Liver (tissue), 3 donors: ENCODE measurements around the gene ZNF708.
"Not testable (repeated sequence)": the region's sequence is repeated elsewhere in the genome, so short reads cannot be mapped to it uniquely, and the experiment has no call there.

Experiments
- EGR1 ChIP-seq, 2 donors: IDR thresholded peaks; 2 replicates each; pipeline ENCODE4 v1.6.1; 2016 to 2018; ENCODE audit warnings: antibody characterized with exemption in 2 of 2, low read depth in 2 of 2
- GABPA ChIP-seq, 2 donors: IDR thresholded peaks in 1 of 2; conservative IDR thresholded peaks in 1 of 2; 2 replicates each; pipeline ENCODE4 v1.6.1; 2016; ENCODE audit warnings: antibody characterized with exemption in 2 of 2, mild to moderate bottlenecking in 1 of 2, moderate library complexity in 1 of 2
- HNF4G ChIP-seq: IDR thresholded peaks from 2 replicates; pipeline ENCODE4 v1.6.1; 2016; ENCODE audit warnings: antibody characterized with exemption
- RAD21 ChIP-seq, 2 donors: IDR thresholded peaks; 2 replicates each; pipeline ENCODE4 v1.6.1; 2016; ENCODE audit warnings: antibody characterized with exemption in 2 of 2, mild to moderate bottlenecking in 2 of 2
- TAF1 ChIP-seq: conservative IDR thresholded peaks from 2 replicates; pipeline ENCODE4 v1.6.1; 2016; ENCODE audit warnings: antibody characterized with exemption, mild to moderate bottlenecking
- YY1 ChIP-seq: IDR thresholded peaks from 2 replicates; pipeline ENCODE4 v1.6.1; 2016; ENCODE audit warnings: antibody characterized with exemption, mild to moderate bottlenecking
- TF ChIP-seq, protein P1 (sequence below): fragments of 150-350 bp; IDR thresholded peaks from 2 replicates; pipeline ENCODE4 v1.5.1; 2017; ENCODE audit warnings: improper control_type of control experiment, low read depth, low read length; ENCODE audit not compliant: missing input control
- TF ChIP-seq, protein P2 (sequence below): IDR thresholded peaks from 2 replicates; pipeline ENCODE4 v1.6.1; 2016; ENCODE audit warnings: antibody characterized with exemption
- TF ChIP-seq, protein P3 (sequence below): IDR thresholded peaks from 2 replicates; pipeline ENCODE4 v1.6.1; 2016; ENCODE audit warnings: antibody characterized with exemption, mild to moderate bottlenecking
- TF ChIP-seq, protein P4 (sequence below): IDR thresholded peaks from 2 replicates; pipeline ENCODE4 v1.6.1; 2016; ENCODE audit warnings: antibody characterized with exemption
- TF ChIP-seq, protein P5 (sequence below): IDR thresholded peaks from 2 replicates; pipeline ENCODE4 v1.6.1; 2016; ENCODE audit warnings: antibody characterized with exemption
- donor health status: healthy.
- donor health status: healthy.

DNA sequence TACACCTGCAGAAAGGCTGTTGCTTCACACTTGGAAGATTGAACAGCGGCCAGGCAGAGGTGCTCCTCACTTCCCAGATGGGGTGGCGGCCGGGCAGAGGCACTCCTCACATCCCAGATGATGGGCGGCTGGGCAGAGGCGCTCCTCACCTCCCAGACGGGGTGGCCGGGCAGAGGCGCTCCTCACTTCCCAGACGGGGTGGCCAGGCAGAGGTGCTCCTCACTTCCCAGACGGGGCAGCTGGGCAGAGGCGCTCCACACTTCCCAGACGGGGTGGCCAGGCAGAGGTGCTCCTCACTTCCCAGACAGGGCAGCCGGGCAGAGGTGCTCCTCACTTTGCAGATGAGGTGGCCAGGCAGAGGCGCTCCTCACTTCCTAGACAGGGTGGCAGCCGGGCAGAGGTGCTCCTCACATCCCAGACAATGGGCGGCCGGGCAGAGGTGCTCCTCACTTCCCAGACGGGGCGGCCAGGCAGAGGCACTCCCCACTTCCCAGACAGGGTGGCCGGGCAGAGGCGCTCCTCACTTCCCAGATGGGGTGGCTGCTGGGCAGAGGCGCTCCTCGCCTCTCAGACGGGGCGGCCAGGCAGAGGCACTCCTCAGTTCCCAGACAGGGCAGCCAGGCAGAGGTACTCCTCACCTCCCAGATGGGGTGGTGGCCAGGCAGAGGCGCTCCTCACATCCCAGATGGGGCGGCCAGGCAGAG is 69.6 kb downstream of the ZNF708 start:
- TF ChIP-seq, protein P1, sequence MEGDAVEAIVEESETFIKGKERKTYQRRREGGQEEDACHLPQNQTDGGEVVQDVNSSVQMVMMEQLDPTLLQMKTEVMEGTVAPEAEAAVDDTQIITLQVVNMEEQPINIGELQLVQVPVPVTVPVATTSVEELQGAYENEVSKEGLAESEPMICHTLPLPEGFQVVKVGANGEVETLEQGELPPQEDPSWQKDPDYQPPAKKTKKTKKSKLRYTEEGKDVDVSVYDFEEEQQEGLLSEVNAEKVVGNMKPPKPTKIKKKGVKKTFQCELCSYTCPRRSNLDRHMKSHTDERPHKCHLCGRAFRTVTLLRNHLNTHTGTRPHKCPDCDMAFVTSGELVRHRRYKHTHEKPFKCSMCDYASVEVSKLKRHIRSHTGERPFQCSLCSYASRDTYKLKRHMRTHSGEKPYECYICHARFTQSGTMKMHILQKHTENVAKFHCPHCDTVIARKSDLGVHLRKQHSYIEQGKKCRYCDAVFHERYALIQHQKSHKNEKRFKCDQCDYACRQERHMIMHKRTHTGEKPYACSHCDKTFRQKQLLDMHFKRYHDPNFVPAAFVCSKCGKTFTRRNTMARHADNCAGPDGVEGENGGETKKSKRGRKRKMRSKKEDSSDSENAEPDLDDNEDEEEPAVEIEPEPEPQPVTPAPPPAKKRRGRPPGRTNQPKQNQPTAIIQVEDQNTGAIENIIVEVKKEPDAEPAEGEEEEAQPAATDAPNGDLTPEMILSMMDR, result not testable (repeated sequence)
- TF ChIP-seq EGR1 (IDR thresholded peaks at IDR 0.05; ENCODE audit: low read depth in 2 of 2); GABPA (IDR thresholded peaks at IDR 0.05 in 1 of 2, conservative IDR thresholded peaks at IDR 0.05 in 1 of 2); YY1; RAD21 (IDR thresholded peaks at IDR 0.05); TAF1; HNF4G: not testable (repeated sequence)
- TF ChIP-seq, protein P2, sequence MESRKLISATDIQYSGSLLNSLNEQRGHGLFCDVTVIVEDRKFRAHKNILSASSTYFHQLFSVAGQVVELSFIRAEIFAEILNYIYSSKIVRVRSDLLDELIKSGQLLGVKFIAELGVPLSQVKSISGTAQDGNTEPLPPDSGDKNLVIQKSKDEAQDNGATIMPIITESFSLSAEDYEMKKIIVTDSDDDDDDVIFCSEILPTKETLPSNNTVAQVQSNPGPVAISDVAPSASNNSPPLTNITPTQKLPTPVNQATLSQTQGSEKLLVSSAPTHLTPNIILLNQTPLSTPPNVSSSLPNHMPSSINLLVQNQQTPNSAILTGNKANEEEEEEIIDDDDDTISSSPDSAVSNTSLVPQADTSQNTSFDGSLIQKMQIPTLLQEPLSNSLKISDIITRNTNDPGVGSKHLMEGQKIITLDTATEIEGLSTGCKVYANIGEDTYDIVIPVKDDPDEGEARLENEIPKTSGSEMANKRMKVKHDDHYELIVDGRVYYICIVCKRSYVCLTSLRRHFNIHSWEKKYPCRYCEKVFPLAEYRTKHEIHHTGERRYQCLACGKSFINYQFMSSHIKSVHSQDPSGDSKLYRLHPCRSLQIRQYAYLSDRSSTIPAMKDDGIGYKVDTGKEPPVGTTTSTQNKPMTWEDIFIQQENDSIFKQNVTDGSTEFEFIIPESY, result not testable (repeated sequence)
- TF ChIP-seq, protein P3, sequence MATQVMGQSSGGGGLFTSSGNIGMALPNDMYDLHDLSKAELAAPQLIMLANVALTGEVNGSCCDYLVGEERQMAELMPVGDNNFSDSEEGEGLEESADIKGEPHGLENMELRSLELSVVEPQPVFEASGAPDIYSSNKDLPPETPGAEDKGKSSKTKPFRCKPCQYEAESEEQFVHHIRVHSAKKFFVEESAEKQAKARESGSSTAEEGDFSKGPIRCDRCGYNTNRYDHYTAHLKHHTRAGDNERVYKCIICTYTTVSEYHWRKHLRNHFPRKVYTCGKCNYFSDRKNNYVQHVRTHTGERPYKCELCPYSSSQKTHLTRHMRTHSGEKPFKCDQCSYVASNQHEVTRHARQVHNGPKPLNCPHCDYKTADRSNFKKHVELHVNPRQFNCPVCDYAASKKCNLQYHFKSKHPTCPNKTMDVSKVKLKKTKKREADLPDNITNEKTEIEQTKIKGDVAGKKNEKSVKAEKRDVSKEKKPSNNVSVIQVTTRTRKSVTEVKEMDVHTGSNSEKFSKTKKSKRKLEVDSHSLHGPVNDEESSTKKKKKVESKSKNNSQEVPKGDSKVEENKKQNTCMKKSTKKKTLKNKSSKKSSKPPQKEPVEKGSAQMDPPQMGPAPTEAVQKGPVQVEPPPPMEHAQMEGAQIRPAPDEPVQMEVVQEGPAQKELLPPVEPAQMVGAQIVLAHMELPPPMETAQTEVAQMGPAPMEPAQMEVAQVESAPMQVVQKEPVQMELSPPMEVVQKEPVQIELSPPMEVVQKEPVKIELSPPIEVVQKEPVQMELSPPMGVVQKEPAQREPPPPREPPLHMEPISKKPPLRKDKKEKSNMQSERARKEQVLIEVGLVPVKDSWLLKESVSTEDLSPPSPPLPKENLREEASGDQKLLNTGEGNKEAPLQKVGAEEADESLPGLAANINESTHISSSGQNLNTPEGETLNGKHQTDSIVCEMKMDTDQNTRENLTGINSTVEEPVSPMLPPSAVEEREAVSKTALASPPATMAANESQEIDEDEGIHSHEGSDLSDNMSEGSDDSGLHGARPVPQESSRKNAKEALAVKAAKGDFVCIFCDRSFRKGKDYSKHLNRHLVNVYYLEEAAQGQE, result not testable (repeated sequence)
- TF ChIP-seq, protein P4, sequence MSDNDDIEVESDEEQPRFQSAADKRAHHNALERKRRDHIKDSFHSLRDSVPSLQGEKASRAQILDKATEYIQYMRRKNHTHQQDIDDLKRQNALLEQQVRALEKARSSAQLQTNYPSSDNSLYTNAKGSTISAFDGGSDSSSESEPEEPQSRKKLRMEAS, result not testable (repeated sequence)
- TF ChIP-seq, protein P5, sequence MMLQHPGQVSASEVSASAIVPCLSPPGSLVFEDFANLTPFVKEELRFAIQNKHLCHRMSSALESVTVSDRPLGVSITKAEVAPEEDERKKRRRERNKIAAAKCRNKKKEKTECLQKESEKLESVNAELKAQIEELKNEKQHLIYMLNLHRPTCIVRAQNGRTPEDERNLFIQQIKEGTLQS, result not testable (repeated sequence)
